ENCODE results near the gene CEMIP.

CEMIP gene

GRCh38 chr15:80846031-80846815 lies 67.1 kb downstream of the CEMIP start:
- H3K4me3 ChIP-seq (ENCODE audit: insufficient read depth, low read length, poor library complexity, severe bottlenecking), result no peak overlapping the region
- no peaks in the 10 kb centered on the region for H3K79me2 ChIP-seq (ENCODE audit: insufficient read depth, low read length)
- no peak overlapping the region for H3K4me2 ChIP-seq (ENCODE audit: low read depth, low read length, poor library complexity, severe bottlenecking)
- no peaks in the 10 kb centered on the region for H3K27me3 ChIP-seq (ENCODE audit: low read length)
- H3K27ac ChIP-seq (ENCODE audit: low read depth, low read length), result no peak overlapping the region
- TF ChIP-seq, protein P1, sequence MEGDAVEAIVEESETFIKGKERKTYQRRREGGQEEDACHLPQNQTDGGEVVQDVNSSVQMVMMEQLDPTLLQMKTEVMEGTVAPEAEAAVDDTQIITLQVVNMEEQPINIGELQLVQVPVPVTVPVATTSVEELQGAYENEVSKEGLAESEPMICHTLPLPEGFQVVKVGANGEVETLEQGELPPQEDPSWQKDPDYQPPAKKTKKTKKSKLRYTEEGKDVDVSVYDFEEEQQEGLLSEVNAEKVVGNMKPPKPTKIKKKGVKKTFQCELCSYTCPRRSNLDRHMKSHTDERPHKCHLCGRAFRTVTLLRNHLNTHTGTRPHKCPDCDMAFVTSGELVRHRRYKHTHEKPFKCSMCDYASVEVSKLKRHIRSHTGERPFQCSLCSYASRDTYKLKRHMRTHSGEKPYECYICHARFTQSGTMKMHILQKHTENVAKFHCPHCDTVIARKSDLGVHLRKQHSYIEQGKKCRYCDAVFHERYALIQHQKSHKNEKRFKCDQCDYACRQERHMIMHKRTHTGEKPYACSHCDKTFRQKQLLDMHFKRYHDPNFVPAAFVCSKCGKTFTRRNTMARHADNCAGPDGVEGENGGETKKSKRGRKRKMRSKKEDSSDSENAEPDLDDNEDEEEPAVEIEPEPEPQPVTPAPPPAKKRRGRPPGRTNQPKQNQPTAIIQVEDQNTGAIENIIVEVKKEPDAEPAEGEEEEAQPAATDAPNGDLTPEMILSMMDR (IDR thresholded peaks at IDR 0.05; ENCODE audit: insufficient read depth, low read length, poor library complexity, severe bottlenecking), result no peak
- no peaks in the 10 kb centered on the region for H3K9me3 ChIP-seq (ENCODE audit: insufficient read depth, low read length)
- H3F3A ChIP-seq (ENCODE audit: insufficient read depth), result no peaks in the 10 kb centered on the region
- no peaks in the 10 kb centered on the region for H3K9me2 ChIP-seq (replicated peaks; ENCODE audit: insufficient read depth, low read length)
- H4K20me1 ChIP-seq (ENCODE audit: low read depth, low read length), result no peaks in the 10 kb centered on the region
- H3K9ac ChIP-seq (ENCODE audit: low read length), result no peak overlapping the region
- no peak overlapping the region for H2AFZ ChIP-seq (ENCODE audit: low read depth, low read length, severe bottlenecking)
- no peaks in the 10 kb centered on the region for H3K36me3 ChIP-seq (ENCODE audit: low read length)

- Histone ChIP-seq H3K4me2 (ENCODE audit: low read depth, low read length, poor library complexity, severe bottlenecking) (no peak overlapping the region), H3K9me2 (replicated peaks; ENCODE audit: insufficient read depth, low read length) (no peaks in the 10 kb centered on the region), H3K79me2 (ENCODE audit: insufficient read depth, low read length) (no peaks in the 10 kb centered on the region), H3K36me3 (ENCODE audit: low read length) (no peaks in the 10 kb centered on the region), H3K9me3 (ENCODE audit: insufficient read depth, low read length) (no peaks in the 10 kb centered on the region), H2AFZ (ENCODE audit: low read depth, low read length, severe bottlenecking) (no peak overlapping the region), H4K20me1 (ENCODE audit: low read depth, low read length) (no peaks in the 10 kb centered on the region), H3K9ac (ENCODE audit: low read length) (no peak overlapping the region), H3K4me3 (ENCODE audit: insufficient read depth, low read length, poor library complexity, severe bottlenecking) (no peak overlapping the region), H3K27ac (ENCODE audit: low read depth, low read length) (no peak overlapping the region), H3F3A (ENCODE audit: insufficient read depth) (no peaks in the 10 kb centered on the region), H3K27me3 (ENCODE audit: low read length) (no peaks in the 10 kb centered on the region)
- no peak for TF ChIP-seq EZH2phosphoT487 (conservative IDR thresholded peaks at IDR 0.05; ENCODE audit: low read length)
- TF ChIP-seq, protein P1 (IDR thresholded peaks at IDR 0.05; ENCODE audit: insufficient read depth, low read length, poor library complexity, severe bottlenecking), result no peak
Observed at GRCh38 chr15:80849308-80849707, 70.1 kb downstream of the CEMIP start.

GRCh38 chr15:80850941-80851451 lies 71.8 kb downstream of the CEMIP start:
- no peak overlapping the region for H3K4me3 ChIP-seq (ENCODE audit: insufficient read depth, low read length, poor library complexity, severe bottlenecking)
- no peaks in the 10 kb centered on the region for H3F3A ChIP-seq (ENCODE audit: insufficient read depth)
- H3K9me2 ChIP-seq (replicated peaks; ENCODE audit: insufficient read depth, low read length), result no peaks in the 10 kb centered on the region
- no peaks in the 10 kb centered on the region for H3K79me2 ChIP-seq (ENCODE audit: insufficient read depth, low read length)
- no peaks in the 10 kb centered on the region for H3K27me3 ChIP-seq (ENCODE audit: low read length)
- H3K4me2 ChIP-seq (ENCODE audit: low read depth, low read length, poor library complexity, severe bottlenecking), result no peak overlapping the region
- no peaks in the 10 kb centered on the region for H3K36me3 ChIP-seq (ENCODE audit: low read length)
- H3K27ac ChIP-seq (ENCODE audit: low read depth, low read length), result no peak overlapping the region
- no peaks in the 10 kb centered on the region for H3K9me3 ChIP-seq (ENCODE audit: insufficient read depth, low read length)
- no peak overlapping the region for H2AFZ ChIP-seq (ENCODE audit: low read depth, low read length, severe bottlenecking)
- no peaks in the 10 kb centered on the region for H4K20me1 ChIP-seq (ENCODE audit: low read depth, low read length)
- H3K9ac ChIP-seq (ENCODE audit: low read length), result no peak overlapping the region
- TF ChIP-seq, protein P1 (IDR thresholded peaks at IDR 0.05; ENCODE audit: insufficient read depth, low read length, poor library complexity, severe bottlenecking), result no peak
- TF ChIP-seq EZH2phosphoT487 (conservative IDR thresholded peaks at IDR 0.05; ENCODE audit: low read length), result no peak

Measured in SU-DHL-6 (cell line).